Inflammatory macrophage treated with lipopolysaccharide for 4 hours (primary cell): Measurements from ENCODE around the gene FOXK1.

Source experiments
- DNase-seq: peaks from one replicate; pipeline ENCODE4 v3.0.0-alpha.2; 2020

FOXK1 gene

DNA sequence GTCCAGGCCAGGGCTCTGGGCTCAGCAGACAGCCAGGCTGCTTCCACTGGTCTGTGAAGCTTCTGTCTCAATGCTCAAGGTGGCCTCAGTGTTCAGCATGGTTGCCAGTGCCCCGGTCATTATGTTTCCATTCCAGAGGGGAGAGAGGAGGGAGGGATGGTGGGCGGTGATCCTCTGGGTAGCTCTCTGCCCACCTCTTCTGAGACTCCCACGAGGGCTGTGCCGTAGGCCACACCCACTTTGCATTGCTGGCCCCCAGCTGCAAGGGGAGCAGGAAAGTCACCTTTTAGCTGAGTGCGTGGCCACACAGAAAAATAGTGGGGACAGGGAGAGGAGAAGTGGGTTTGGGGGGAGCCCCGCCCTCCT is 42.5 kb downstream of the FOXK1 start:
- peak; percentile 19 for DNase-seq

DNA sequence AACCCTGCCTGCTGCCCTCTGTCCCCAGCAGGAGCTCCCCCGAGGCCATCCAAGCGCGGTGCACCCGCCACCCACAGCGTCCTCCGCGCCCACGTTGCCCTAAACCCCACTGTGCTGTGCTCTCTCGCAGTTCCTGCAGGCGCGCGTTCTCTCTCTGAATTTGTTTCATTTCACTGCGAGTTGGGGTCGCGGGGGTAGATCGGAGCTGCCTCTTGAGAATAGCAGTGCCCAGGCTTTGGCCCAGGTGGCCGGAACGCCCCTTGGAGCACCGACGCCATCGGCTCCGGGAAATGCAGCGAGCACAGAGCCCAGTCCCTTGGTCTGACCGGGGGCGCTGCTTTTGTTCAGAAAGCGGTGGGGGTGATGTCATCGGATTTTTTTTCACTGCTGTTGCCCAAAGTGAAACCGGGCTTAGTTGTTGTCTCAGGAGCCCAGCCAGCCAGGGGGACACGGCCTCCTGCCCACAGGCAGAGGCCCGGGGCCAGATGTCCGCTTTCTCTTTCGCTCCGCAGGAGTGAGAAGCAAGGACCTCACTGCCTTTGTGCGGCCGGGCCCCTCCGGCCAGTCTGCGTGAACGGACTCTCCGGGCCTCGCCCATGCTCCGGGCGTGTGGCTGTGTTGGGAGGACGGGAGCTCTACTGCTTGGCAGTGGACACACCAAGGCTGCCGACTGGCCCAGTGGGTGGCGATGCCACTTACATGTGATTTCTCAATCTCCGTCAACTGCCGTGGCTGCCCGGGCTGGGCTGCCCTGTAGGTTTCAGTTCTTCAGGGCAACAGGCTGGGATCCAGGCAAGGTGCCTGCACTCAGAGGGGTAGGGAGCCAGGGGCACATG is 43.1 kb downstream of the FOXK1 start:
- DNase-seq: peak; percentile 97

DNA sequence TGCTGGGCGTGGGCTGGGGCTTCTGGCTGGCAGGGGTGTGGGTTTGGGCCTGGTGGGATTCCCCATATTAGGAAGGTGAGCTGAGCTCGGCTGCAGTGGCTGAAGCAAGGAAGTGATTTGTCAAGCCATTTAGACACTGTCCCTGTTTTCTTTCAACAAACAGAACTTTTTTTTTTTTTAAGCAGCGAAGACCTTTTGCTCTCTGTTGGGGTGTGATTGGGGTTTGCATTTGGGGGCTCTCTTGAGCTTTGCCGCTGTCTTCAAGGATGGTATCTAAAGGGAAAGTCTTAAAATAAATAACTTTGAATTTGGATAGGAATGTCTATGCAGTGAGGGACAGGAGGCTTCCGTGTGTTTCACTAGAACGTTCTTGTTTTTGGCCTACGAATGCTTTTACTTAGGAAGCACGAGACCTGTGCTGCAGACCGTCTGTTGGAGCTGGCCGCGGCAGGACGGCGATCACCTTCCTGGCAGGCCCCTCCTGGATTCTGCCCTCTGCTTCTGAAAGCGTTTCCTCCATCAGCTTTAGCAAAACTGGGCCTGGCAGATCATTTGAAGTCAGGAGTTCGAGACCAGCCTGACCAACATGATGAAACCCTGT is 43.9 kb downstream of the FOXK1 start:
- DNase-seq: peak; percentile 17

DNA sequence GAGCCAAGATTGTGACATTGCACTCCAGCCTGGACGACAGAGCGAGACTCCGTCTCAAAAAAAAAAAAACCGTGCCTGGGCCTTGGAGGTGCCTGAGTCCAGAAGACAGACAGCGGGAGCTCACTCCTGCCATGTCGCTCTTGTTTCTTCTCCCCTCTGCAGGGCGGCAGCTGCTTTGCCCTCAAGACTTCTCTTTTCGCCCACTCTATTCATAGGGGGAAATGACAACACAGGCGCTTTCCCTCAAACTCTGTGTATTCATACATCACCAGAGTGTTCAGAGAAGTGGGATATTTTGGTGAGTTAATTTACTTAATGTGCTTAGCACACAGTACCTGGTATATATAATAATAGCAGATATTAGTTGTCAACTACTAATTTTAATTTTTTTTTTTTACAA is 44.5 kb downstream of the FOXK1 start:
- DNase-seq: peak; percentile 90

DNA sequence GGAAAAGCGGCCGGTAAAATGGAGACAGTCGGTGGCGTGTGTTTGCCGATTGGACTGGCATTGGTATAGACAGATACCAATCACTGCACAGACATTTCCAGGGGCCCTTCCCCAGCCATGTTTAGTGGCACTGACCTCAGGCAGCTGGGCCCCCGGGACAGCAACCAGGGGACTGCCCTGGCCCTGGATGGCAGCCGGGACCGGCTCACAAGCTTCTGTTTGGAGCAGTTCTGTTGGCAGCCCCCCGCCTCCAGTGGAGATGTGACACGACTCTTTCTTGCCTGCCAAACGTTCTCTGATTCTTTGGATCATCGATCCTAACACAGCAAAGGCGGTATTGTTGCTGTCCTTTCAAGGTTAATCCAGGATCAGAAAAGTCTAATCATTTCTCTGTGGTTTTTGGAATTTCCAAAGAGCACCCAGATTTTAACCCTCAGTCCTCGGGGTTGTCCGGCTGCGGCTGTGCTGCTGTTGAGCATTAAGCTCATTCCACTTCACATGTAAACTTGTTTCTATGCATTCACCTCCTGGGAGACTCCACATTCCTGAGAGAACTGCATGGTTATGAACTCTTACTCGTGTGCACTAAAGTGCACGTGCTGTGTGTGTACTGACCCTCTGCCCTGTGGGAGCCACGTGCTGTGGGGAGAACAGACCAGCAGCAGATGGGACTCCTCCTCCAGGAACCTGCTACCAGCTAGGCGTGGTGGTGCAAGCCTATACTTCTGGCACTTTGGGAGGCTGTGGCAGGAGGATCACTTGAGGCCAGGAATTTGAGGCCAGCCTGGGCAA is 46.0 kb downstream of the FOXK1 start:
- no peak for DNase-seq

DNA sequence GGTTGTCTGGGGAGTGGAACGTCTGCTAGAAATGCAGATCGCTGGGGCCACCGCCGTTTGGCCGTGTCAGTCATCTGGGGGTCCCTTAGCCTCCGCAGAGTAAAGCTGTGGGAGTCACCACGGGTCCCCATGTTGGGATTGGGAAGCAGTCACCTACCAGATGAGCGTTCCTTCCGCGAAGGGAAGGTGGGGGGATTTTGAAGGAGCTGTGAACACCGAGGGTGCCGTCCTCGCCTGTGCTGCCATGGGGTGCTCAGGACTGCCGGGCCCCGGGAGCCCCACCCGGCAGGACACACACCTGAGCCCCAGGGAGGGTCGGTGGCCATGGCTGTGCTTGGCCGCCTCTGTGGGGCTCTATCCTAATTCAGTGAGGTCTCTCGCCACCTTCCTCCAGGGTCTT is 47.2 kb downstream of the FOXK1 start:
- DNase-seq: no peak

DNA sequence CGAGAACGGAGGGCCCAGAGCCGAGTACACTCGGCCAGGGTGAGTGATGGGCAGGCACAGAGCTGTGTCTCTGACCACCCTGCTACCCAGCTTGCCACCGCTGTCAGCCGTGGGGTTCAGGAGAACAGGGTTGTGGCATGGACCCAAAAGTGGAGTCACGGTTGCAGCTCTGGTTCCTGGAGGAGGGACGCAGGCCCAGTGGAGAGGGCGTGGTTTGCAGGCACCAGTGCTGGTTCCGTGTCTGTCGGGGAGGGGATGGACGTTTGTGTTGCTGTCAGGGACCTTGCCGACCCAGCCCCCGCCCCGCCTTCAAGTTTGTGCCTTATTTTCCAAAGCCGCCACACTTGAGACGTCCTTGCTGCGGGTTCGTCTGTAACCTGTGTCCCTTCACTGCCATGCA is 48.2 kb downstream of the FOXK1 start:
- DNase-seq: no peak

DNA sequence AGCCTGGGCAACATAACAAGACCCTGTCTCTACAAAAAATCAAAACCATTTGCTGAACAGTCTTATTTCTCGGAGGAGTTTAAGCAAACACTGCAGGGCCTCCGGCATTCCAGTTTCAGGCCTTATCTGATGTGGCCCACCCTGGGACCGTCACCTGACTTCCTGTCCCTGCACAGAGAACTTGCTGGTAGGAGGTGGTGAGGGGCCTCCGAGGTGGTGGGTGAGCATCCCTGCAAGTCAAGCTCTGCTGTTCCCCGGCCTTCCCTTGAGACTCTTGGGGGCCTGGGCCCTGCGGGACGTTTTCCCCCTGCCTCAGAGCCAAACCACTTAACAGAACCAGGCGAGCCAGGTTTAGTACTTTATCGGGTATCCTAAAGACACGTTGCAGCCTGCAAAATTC is 48.9 kb downstream of the FOXK1 start:
- DNase-seq: no peak

DNA sequence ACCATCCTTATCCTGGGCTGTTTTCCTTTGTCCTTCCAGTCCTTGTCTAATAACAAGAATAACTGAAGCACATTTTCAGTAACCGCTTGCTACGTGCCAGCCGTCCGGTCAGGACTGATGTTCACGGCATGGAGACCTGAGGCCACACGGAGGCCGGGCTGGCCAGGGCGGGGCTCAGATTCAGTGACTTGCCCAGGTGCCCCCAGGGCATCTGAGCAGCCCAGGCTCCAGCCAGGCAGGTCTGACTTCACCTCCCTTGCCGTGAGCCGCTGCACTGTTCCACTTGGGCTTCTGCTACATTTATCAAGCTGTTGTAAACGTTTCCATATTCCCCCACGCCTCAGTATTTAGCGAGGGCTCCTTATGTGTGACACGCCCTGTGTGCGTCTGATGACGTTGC is 49.7 kb downstream of the FOXK1 start:
- DNase-seq: no peak

DNA sequence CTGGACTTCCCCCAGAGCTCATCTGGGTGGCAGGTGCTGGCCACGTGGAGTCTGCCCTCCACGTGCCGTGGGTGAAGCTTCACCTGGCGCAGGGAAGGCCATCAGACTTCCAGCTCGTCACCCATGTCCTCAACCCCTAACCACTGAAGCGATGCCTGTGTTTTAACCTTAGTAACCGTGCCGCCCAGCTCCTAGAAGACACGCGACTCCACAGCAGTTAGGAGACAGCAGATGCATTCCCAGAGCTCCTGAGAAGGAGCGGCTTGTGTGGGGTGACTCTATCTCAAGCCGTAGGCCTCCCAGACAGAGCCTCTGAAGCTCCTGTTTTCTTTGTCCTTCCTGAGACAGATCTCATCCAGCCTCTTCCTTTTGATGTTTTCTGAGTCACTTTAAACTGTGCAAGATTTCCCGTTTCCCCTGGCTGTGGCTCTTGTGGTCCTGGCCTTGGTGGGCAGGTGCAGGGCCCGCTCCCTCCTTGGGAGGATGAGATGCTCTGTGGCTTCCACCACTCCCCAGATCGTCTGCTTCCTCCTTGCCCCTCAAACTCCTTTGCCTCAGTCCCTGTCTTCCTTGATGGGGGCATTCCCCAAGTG is 51.9 kb downstream of the FOXK1 start:
- DNase-seq: no peak

DNA sequence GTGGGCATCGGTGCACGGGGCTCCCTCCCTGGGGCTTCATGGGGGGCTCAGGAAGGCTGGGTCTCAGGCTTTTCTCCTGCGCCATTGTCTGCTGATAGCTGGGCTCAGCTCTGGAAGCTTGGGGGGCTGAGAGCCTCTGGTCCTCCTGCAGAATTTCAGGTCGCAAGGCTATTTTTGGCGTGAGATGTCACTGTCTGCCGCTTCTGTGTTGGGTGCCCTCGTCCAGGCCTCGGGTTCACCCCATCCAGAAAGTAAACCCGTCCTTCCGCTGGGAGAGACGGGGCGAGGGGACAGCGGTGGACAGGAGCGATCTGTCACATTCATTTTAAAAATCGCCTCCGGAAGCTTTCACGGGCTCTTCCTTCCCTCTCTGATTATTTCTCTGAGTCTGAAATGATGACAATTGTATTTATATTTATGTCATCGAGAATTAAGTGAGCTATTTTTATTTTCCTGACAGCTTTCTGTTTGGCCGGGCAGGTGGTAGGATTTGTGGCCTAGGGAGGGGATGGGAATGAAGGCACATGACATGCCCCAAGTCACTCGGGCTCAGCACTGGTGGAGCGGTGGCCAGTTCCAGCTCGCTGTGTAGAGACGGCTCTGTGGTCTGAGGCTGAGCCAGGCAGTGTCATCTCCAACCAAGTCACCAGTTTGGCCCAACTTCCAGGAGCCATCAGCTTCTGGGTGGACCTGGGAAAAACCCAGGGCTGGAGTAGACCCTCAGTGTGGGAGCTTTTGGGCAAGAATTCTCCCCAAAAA is 52.7 kb downstream of the FOXK1 start:
- no peak for DNase-seq

DNA sequence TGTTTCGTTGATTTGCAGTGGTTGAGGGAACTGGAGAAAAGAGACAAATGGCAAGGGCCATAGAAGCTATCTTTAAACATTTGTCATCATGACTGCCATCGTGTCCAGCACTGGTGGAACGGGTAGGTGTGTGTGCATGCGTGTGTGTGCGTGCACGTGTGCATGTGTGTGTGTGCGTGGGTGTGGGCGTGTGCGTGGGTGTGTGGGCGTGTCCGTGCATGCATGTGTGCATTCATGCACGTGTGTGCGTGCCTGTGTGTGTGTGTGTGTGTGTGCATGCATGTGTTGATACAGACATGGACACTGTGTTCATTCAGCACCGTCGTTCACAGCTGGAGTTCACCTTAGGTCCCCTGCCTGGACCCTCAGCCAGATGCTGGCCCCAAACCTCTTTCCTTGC is 55.2 kb downstream of the FOXK1 start:
- no peak for DNase-seq

DNA sequence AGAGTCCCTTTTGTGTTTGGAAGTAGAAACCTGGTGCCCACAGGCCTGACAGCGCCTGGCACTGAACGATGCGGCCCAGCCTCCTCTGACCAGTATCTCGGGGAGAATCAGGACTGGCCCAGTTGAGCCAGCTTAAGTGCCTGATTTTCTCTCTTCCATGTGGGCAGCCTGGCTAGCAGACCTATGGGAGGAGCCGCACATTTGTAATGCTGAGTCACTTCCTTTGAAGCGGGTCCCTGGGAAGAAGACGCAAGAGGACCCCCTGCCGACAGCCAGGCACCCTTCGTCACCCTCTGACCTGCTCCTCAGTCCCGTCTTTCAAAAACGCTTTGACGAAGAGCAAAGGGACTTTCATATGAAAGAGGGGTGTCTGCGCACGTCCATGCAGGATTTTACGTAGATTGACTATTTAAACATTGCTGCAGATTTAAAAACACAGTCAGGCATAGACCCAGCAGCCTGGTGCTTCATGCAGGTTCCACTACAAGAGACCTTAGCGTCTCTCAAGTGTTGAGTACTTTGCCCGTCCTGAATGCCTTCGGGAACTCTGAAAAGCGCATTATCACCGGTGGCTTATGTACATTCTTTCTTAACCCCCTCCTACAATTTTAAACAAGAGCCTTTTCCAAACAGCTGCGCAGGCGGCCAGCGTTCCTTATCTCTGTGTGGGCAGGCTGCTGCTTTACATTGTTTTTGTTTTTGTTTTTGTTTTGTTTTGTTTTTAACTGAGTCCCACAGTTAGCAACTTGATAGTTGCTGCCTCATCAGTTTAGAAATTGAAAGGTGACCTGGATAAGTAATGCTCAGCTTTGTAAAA is 56.8 kb downstream of the FOXK1 start:
- DNase-seq: peak; percentile 84

DNA sequence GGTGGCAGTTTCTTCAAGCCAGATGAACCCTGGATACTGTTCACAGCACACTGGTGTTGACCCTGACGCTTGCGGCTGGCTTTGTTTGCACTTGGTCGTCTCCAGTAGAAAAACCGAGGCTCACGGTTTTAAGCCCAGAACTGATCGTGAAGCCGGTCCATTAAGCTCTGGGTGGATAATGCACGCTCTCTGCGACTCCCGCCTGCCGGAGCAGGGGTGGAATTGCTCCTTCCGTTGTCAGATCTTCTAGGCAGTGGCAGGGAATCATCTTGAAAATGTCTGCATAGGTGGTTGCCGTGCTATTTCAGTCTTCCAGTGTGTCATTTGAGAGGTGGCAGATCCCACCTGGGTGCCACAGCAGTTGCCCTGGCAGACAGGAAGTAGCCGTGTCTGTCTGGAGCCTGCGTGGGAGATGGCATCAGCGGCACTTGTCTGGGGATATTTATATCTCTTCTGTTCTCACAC is 57.5 kb downstream of the FOXK1 start:
- peak; percentile 57 for DNase-seq

DNA sequence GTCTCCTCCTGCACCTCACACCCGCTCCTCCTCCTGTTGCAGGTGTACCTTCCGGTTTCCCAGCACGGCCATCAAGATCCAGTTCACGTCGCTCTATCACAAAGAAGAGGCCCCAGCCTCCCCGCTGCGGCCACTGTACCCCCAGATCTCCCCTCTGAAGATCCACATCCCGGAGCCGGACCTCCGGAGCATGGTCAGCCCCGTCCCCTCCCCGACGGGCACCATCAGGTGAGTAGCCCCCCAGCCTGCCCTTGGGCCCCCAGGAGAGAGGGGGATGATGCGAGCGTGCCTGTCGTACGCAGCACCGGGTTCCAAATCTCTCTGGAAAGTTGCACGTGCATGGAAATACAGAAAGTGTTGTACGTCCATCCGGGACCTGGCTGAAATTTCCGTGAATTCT is 58.7 kb downstream of the FOXK1 start:
- no peak for DNase-seq

DNA sequence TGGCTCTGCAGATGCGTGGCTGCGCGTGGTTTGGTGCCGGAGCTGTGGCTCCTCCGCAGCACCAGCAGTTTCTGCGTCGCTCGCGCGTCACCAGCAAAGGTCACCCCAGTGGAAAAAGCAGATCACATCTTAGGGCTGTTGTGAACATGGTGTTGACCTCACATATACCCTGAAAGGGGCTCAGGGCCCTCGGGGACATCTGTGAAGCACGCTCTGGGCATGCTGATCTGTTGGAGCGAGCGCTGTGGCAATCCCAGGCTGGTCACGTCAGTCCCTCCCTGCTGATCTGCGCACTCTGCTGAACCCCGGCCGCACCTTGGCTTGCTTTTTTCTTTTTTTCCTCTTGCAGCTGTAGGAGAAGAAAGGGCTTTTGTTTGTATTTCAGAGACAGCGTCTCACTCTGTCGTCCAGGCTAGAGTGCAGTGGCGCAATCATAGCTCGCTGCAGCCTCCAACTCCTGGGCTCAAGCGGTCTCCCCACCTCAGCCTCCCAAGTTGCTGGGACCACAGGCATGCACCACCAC is 60.0 kb downstream of the FOXK1 start:
- no peak for DNase-seq

DNA sequence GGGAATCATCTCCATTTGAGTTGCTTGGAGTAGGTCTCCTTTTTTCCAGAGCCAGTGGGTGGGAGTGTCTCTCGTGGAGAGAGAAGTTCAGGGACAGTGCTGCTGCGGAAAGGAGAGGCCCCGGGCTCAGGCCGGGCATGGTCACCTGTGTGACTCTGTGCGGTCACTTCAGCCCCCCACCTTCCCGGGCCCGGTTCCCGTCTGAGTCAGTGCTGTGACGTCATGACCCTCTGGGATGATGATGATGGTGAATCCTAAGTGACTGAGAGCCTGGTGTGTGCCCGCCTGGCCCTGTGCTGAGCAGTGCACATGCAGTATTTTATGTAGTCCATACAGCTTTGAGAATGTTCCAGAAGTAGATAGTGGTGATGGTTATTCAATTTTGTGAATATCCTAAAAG is 60.8 kb downstream of the FOXK1 start:
- DNase-seq: no peak

DNA sequence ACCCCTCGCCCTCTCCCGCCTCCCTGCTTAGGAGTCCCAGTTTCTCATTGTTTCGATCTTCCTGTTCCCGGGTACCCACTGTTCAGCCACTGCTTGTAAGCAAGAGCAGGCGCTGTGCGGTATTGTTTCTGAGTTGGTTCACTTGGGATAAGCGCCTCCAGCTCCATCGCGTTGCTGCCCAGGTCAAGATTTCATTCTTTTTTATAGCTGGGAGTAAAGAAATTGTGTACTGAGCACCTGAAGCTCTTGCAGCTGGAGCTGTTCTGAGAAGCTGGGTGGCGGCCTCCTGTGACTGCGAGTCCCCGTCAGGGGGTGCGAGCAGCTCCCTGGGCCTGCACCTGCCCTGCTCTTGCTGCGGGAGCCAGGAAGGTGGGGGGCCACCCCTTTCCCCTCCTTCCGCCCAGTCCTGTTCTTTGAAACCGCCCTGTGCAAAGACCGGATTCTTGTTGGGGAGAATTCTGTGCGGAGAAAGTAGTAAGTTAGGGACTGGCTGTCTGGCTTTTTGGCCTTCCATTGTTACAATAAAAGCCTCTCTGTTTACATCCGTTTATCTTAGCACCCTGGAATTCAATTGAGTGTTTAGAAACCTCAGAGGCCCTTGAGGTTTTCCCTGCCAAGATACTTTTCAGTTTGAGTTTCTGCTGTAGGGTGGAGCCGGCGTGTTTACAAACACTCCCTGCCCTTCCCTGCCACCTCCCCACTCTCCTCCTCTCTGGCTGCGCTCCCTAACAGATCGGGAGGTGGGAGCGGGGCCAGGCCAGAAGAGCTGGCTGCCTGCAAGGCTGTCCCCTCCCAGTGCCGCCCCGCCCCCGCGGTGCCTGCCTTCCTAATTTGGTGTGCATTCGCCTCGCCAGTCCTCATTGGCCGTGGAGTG is 62.5 kb downstream of the FOXK1 start:
- peak; percentile 88 for DNase-seq

DNA sequence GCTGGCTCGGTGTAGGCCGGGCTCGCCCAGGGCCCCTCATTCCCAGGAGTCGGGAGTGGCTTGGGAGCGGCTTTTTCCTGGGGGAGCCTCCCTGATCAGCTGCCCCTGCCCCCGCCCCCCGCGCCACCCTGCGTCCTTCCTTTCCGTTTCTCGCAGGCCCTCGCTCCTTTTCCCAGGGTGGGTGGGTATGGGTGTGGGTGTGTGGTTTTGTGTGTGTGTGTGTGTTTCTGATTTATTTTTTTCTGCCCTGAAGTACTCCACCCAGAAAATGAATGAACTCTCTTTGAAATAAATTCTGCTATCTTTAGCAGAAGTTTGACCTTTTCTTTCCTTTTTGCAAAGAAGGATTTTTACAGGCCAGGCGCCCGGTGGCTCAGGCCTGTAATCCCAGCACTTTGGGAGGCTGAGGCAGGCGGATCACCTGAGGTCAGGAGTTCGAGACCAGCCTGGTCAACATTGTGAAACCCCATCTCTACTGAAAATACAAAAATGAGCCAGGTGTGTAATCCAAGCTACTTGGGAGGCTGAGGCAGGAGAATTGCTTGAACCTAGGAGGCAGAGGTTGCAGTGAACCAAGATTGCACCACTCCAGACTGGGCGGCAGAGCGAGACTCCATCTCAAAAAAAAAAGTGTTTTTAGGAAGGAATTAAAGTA is 63.3 kb downstream of the FOXK1 start:
- no peak for DNase-seq
